A549 (cell line): Measurements from ENCODE around the gene CEP63.

Source experiments
- BHLHE40 ChIP-seq: IDR thresholded peaks from 2 replicates; pipeline ENCODE4 v1.6.1; 2012; ENCODE audit warnings: low read depth, low read length, inconsistent platforms
- CTCF ChIP-seq: fragments of >200 bp; sonication (Bioruptor Twin); formaldehyde crosslinking; IDR thresholded peaks from 3 replicates; pipeline ENCODE4 v1.5.1; 2016
- E2F6 ChIP-seq: IDR thresholded peaks from 2 replicates; pipeline ENCODE4 v1.6.1; 2012; ENCODE audit warnings: low read depth, borderline replicate concordance
- EHMT2 ChIP-seq: fragments of 200-600 bp; sonication (generic); IDR thresholded peaks from 2 replicates; pipeline ENCODE4 v1.6.1; 2016; ENCODE audit warnings: antibody characterized with exemption, low read depth, mild to moderate bottlenecking, moderate library complexity
- EP300 ChIP-seq, 2 experiments: fragments of >200 bp; sonication (Bioruptor Twin); formaldehyde crosslinking; IDR thresholded peaks; 2 replicates in 1 of 2; 3 replicates in 1 of 2; pipeline ENCODE4 v1.6.1; 2016 to 2017
- FOSL2 ChIP-seq, 2 experiments: fragments of 450-650 bp in 1 of 2; fragments of >200 bp in 1 of 2; sonication (Bioruptor Twin) in 1 of 2; formaldehyde crosslinking; IDR thresholded peaks; 2 replicates each; pipeline versions ENCODE4 v1.5.0 to v1.6.1; 2016 to 2020; ENCODE audit warnings: mild to moderate bottlenecking in 1 of 2, moderate library complexity in 1 of 2
- JUN ChIP-seq, 2 experiments: fragments of >200 bp; sonication (Bioruptor Twin); formaldehyde crosslinking; IDR thresholded peaks; 2 replicates in 1 of 2; 3 replicates in 1 of 2; pipeline ENCODE4 v1.6.1; 2016 to 2017
- PHF8 ChIP-seq: fragments of 200-600 bp; sonication (generic); IDR thresholded peaks from 2 replicates; pipeline ENCODE4 v1.6.1; 2016; ENCODE audit warnings: low read depth, mild to moderate bottlenecking, antibody characterized with exemption, moderate library complexity, borderline replicate concordance
- POLR2A ChIP-seq: IDR thresholded peaks from 2 replicates; pipeline ENCODE4 v1.6.1; 2012; ENCODE audit warnings: mild to moderate bottlenecking, low read length
- RNF2 ChIP-seq: fragments of 200-600 bp; sonication (generic); IDR thresholded peaks from 2 replicates; pipeline ENCODE4 v1.6.1; 2016; ENCODE audit warnings: low read depth, mild to moderate bottlenecking, antibody characterized with exemption, moderate library complexity, borderline replicate concordance
- SMC3 ChIP-seq: fragments of >200 bp; sonication (Bioruptor Twin); formaldehyde crosslinking; IDR thresholded peaks from 3 replicates; pipeline ENCODE4 v1.6.1; 2018; ENCODE audit warnings: inconsistent platforms
- TP53 ChIP-seq: fragments of 250-450 bp; sonication (Bioruptor Pico); IDR thresholded peaks from 2 replicates; pipeline ENCODE4 v1.5.0; 2021; ENCODE audit warnings: mild to moderate bottlenecking, moderate library complexity
- TF ChIP-seq, protein P1 (sequence below): fragments of 450-650 bp; IDR thresholded peaks from 2 replicates; pipeline ENCODE4 v1.6.1; 2014; ENCODE audit warnings: antibody characterized with exemption

DNA sequence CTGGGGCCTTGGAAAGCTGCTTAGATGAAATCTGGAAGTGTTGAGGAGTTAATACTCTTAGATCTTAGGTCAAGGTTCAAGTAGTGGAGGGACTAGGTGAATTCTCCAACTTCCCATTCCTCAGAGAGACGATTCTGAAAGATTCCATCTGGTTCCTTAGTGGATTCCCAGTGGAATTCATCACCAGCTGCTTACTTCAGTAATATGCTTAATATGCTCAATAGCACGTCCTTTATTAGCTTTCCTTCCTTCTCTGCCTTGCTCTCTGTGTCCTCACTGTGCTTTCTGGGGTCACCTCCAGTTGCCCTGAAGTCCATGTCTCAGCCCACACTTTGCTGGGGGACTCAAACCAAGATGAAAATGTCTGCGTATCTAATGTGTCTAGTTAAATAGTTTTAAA lies 31.0 kb downstream of the CEP63 start:
- TF ChIP-seq POLR2A (no peak), CTCF (no peak), RNF2 (no peak), EP300 (IDR thresholded peaks at IDR 0.05) (no peak), SMC3 (no peak), JUN (IDR thresholded peaks at IDR 0.05) (no peak), FOSL2 (IDR thresholded peaks at IDR 0.05) (no peak), FOSL2 (CRISPR knock-in tag; IDR thresholded peaks at IDR 0.05) (no peak), EHMT2 (no peak), PHF8 (no peak), E2F6 (no peak), TP53 (CRISPR knock-in tag) (no peak), BHLHE40 (no peak)
- TF ChIP-seq, protein P1, sequence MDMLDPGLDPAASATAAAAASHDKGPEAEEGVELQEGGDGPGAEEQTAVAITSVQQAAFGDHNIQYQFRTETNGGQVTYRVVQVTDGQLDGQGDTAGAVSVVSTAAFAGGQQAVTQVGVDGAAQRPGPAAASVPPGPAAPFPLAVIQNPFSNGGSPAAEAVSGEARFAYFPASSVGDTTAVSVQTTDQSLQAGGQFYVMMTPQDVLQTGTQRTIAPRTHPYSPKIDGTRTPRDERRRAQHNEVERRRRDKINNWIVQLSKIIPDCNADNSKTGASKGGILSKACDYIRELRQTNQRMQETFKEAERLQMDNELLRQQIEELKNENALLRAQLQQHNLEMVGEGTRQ, result no peak
